ENCODE measurements around the gene C6orf141.

C6orf141 gene

DNA sequence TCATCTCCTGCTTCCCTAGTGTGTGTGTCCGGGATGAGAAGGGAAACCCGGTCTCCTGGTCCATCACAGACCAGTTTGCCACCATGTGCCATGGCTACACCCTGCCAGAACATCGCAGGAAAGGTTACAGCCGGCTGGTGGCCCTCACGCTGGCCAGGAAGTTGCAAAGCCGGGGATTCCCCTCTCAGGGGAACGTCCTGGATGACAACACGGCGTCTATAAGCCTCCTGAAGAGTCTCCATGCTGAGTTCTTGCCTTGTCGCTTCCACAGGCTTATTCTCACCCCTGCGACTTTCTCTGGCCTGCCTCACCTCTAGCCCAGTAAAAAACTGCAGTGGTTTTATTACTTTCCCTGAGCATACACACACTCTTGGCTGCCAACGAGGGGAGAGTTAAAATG is 23.9 kb upstream of the C6orf141 start (continued):
- TF ChIP-seq POU6F1 (CRISPR knock-in tag; IDR thresholded peaks at IDR 0.05; ENCODE audit: borderline replicate concordance, low read depth) (no peak), ESRRG (CRISPR knock-in tag; IDR thresholded peaks at IDR 0.05) (no peak)

- no peak for TF ChIP-seq CSRNP3 (CRISPR knock-in tag; IDR thresholded peaks at IDR 0.05)
- no peak for TF ChIP-seq TCF4 (CRISPR knock-in tag; IDR thresholded peaks at IDR 0.05; ENCODE audit: borderline replicate concordance)
- no peak for TF ChIP-seq POU6F1 (CRISPR knock-in tag; IDR thresholded peaks at IDR 0.05; ENCODE audit: borderline replicate concordance, low read depth)
- TF ChIP-seq TOX (CRISPR knock-in tag; IDR thresholded peaks at IDR 0.05; ENCODE audit: borderline replicate concordance) = no peak
- TF ChIP-seq, protein P1, sequence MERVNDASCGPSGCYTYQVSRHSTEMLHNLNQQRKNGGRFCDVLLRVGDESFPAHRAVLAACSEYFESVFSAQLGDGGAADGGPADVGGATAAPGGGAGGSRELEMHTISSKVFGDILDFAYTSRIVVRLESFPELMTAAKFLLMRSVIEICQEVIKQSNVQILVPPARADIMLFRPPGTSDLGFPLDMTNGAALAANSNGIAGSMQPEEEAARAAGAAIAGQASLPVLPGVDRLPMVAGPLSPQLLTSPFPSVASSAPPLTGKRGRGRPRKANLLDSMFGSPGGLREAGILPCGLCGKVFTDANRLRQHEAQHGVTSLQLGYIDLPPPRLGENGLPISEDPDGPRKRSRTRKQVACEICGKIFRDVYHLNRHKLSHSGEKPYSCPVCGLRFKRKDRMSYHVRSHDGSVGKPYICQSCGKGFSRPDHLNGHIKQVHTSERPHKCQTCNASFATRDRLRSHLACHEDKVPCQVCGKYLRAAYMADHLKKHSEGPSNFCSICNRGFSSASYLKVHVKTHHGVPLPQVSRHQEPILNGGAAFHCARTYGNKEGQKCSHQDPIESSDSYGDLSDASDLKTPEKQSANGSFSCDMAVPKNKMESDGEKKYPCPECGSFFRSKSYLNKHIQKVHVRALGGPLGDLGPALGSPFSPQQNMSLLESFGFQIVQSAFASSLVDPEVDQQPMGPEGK (CRISPR knock-in tag; IDR thresholded peaks at IDR 0.05; ENCODE audit: borderline replicate concordance) = no peak
- TF ChIP-seq ARNTL (CRISPR knock-in tag; IDR thresholded peaks at IDR 0.05; ENCODE audit: borderline replicate concordance, low read depth) = no peak
- TF ChIP-seq, protein P2, sequence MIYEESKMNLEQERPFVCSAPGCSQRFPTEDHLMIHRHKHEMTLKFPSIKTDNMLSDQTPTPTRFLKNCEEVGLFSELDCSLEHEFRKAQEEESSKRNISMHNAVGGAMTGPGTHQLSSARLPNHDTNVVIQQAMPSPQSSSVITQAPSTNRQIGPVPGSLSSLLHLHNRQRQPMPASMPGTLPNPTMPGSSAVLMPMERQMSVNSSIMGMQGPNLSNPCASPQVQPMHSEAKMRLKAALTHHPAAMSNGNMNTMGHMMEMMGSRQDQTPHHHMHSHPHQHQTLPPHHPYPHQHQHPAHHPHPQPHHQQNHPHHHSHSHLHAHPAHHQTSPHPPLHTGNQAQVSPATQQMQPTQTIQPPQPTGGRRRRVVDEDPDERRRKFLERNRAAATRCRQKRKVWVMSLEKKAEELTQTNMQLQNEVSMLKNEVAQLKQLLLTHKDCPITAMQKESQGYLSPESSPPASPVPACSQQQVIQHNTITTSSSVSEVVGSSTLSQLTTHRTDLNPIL (CRISPR knock-in tag; IDR thresholded peaks at IDR 0.05; ENCODE audit: low read depth) = no peak
- TF ChIP-seq ZFP30 (CRISPR knock-in tag; IDR thresholded peaks at IDR 0.05) = no peak
- TF ChIP-seq OSR1 (CRISPR knock-in tag; IDR thresholded peaks at IDR 0.05) = no peak
- TF ChIP-seq ZNF8 (CRISPR knock-in tag; IDR thresholded peaks at IDR 0.05) = no peak
- no peak for TF ChIP-seq PPARA (CRISPR knock-in tag; IDR thresholded peaks at IDR 0.05; ENCODE audit: borderline replicate concordance)
- no peak for TF ChIP-seq SNAI2 (CRISPR knock-in tag; IDR thresholded peaks at IDR 0.05)
- TF ChIP-seq ESRRG (CRISPR knock-in tag; IDR thresholded peaks at IDR 0.05) = no peak
- TF ChIP-seq CSDC2 (CRISPR knock-in tag; IDR thresholded peaks at IDR 0.05) = no peak
- TF ChIP-seq BACH2 (CRISPR knock-in tag; IDR thresholded peaks at IDR 0.05; ENCODE audit: borderline replicate concordance) = no peak
- TF ChIP-seq ISL1 (CRISPR knock-in tag; IDR thresholded peaks at IDR 0.05) = no peak
- TF ChIP-seq, protein P3, sequence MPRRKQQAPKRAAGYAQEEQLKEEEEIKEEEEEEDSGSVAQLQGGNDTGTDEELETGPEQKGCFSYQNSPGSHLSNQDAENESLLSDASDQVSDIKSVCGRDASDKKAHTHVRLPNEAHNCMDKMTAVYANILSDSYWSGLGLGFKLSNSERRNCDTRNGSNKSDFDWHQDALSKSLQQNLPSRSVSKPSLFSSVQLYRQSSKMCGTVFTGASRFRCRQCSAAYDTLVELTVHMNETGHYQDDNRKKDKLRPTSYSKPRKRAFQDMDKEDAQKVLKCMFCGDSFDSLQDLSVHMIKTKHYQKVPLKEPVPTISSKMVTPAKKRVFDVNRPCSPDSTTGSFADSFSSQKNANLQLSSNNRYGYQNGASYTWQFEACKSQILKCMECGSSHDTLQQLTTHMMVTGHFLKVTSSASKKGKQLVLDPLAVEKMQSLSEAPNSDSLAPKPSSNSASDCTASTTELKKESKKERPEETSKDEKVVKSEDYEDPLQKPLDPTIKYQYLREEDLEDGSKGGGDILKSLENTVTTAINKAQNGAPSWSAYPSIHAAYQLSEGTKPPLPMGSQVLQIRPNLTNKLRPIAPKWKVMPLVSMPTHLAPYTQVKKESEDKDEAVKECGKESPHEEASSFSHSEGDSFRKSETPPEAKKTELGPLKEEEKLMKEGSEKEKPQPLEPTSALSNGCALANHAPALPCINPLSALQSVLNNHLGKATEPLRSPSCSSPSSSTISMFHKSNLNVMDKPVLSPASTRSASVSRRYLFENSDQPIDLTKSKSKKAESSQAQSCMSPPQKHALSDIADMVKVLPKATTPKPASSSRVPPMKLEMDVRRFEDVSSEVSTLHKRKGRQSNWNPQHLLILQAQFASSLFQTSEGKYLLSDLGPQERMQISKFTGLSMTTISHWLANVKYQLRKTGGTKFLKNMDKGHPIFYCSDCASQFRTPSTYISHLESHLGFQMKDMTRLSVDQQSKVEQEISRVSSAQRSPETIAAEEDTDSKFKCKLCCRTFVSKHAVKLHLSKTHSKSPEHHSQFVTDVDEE (CRISPR knock-in tag; IDR thresholded peaks at IDR 0.05) = no peak
- TF ChIP-seq RARB (CRISPR knock-in tag; IDR thresholded peaks at IDR 0.05) = no peak
- no peak for TF ChIP-seq ZNF565 (CRISPR knock-in tag; conservative IDR thresholded peaks at IDR 0.05; ENCODE audit: low read depth)
- no peak for TF ChIP-seq ZNF70 (CRISPR knock-in tag; IDR thresholded peaks at IDR 0.05)
- no peak for ATAC-seq
These were observed 23.1 kb upstream of the C6orf141 start for GRCh38 chr6:49527320-49527719.

- TF ChIP-seq, protein P3 (CRISPR knock-in tag; IDR thresholded peaks at IDR 0.05) = no peak
- no peak for TF ChIP-seq ESRRG (CRISPR knock-in tag; IDR thresholded peaks at IDR 0.05)
- no peak for TF ChIP-seq TOX (CRISPR knock-in tag; IDR thresholded peaks at IDR 0.05; ENCODE audit: borderline replicate concordance)
- no peak for TF ChIP-seq CSRNP3 (CRISPR knock-in tag; IDR thresholded peaks at IDR 0.05)
- TF ChIP-seq, protein P2 (CRISPR knock-in tag; IDR thresholded peaks at IDR 0.05; ENCODE audit: low read depth) = no peak
- no peak for TF ChIP-seq ZNF565 (CRISPR knock-in tag; conservative IDR thresholded peaks at IDR 0.05; ENCODE audit: low read depth)
- no peak for ATAC-seq
These were observed 21.9 kb upstream of the C6orf141 start for GRCh38 chr6:49528571-49528970.
